Measurements from ENCODE around the gene SGSM2. TPM values are rescaled to one million over a fixed set of nuclear protein-coding genes. Genes with fewer than 3 reads are reported as not detected.
A peak's percentile ranks its signal among the peaks of the same experiment; 100 is the strongest.

The SGSM2 gene
- total RNA-seq, 2 donors from 2014 or later = 20.9 to 31.4 TPM

DNA sequence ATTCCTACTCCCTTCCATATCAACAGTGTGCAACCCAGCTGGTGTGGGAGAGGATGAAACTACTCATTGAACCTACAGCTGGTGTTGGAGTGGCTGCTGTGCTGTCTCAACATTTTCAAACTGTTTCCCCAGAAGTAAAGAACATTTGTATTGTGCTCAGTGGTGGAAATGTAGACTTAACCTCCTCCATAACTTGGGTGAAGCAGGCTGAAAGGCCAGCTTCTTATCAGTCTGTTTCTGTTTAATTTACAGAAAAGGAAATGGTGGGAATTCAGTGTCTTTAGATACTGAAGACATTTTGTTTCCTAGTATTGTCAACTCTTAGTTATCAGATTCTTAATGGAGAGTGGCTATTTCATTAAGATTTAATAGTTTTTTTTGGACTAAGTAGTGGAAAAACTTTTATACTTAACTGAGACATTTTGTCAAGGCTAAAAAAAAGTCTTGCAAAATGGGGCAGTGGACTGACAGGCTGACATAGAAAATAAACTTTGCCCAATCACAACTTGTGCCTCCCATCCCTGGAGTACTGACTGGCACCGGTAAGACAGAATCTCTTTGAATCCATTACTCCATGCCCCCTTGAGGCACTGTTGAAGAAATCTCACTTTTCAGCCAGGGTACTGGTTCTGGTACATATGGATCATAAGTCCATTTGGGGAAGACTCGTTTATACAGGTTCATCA lies 13.5 kb upstream of the SGSM2 start:
- H3K9me3 ChIP-seq = no peaks in the 10 kb centered on the region
- no peaks in the 10 kb centered on the region for H3K4me1 ChIP-seq
- H3K27me3 ChIP-seq = no peaks in the 10 kb centered on the region
- H3K27ac ChIP-seq = no peak overlapping the region
- peaks cover 66% of the 10 kb centered on the region for H3K36me3 ChIP-seq
- TF ChIP-seq, protein P1, sequence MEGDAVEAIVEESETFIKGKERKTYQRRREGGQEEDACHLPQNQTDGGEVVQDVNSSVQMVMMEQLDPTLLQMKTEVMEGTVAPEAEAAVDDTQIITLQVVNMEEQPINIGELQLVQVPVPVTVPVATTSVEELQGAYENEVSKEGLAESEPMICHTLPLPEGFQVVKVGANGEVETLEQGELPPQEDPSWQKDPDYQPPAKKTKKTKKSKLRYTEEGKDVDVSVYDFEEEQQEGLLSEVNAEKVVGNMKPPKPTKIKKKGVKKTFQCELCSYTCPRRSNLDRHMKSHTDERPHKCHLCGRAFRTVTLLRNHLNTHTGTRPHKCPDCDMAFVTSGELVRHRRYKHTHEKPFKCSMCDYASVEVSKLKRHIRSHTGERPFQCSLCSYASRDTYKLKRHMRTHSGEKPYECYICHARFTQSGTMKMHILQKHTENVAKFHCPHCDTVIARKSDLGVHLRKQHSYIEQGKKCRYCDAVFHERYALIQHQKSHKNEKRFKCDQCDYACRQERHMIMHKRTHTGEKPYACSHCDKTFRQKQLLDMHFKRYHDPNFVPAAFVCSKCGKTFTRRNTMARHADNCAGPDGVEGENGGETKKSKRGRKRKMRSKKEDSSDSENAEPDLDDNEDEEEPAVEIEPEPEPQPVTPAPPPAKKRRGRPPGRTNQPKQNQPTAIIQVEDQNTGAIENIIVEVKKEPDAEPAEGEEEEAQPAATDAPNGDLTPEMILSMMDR (IDR thresholded peaks at IDR 0.05) = no peak
- DNase-seq (ENCODE audit: low spot score) = no peak
- H3K4me3 ChIP-seq = no peak overlapping the region

DNA sequence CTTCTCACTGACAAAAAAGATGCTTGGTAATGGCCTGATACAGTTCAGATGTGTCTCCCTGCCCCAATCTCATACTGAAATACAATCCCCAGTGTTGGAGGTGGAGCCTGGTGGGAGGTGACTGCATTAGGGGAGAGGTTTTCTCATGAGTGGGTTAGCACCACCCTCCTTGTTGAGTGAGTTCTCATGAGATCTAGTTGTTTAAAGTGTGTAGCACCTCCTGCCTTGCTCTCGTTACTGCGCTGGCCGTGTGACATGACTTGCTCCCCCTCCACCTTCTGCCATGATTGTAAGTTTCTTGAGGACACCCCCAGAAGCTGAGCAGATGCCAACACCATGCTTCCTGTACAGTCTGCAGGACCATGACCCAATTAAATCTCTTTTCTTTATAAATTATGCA lies 6.0 kb upstream of the SGSM2 start:
- TF ChIP-seq, protein P1 (IDR thresholded peaks at IDR 0.05) = no peak
- H3K27ac ChIP-seq = no peak overlapping the region
- peaks cover 79% of the 10 kb centered on the region for H3K36me3 ChIP-seq

DNA sequence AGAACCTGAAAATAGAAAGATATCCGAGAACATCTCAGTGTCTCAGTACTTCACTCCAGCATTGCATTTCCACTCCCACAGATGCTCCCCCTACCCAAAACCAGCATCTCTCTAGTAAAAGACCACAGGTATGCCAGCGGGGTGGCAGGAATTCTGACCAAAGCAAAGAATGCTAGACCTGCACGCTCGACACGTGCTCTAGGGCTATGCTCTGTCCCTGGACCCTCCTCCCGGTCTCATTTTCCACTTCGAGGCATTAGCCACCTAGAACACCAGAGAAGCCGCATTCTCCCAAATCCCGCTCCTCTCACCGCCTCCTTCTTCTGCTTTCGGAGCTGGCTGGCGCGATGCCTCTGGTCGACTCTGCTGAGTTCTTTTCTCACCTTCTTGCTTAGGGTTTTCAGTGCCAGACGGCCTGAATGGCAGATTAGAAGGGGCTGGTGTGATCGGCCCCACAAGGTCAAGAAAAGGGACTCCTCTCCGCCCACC lies 1.5 kb upstream of the SGSM2 start:
- peaks cover 46% of the 10 kb centered on the region for H3K36me3 ChIP-seq
- peaks cover 0 to 24% of the 10 kb centered on the region in 2 donors for H3K4me1 ChIP-seq
- no peaks in the 10 kb centered on the region for H3K9me3 ChIP-seq
- no peaks in the 10 kb centered on the region for H3K27me3 ChIP-seq
- TF ChIP-seq, protein P1 (IDR thresholded peaks at IDR 0.05) = no peak
- H3K27ac ChIP-seq = peak overlapping the region; percentile 86 to 87
- no peak for DNase-seq (ENCODE audit: low spot score)
- peak overlapping the region; percentile 65 to 91 for H3K4me3 ChIP-seq

More for the DNA sequence above, 6.0 kb upstream of the SGSM2 start:
- no peak for DNase-seq (ENCODE audit: low spot score)
- Histone ChIP-seq H3K4me1 (peaks cover 0 to 14% of the 10 kb centered on the region in 2 donors), H3K27me3 (no peaks in the 10 kb centered on the region), H3K4me3 (no peak overlapping the region), H3K9me3 (no peaks in the 10 kb centered on the region)

DNA sequence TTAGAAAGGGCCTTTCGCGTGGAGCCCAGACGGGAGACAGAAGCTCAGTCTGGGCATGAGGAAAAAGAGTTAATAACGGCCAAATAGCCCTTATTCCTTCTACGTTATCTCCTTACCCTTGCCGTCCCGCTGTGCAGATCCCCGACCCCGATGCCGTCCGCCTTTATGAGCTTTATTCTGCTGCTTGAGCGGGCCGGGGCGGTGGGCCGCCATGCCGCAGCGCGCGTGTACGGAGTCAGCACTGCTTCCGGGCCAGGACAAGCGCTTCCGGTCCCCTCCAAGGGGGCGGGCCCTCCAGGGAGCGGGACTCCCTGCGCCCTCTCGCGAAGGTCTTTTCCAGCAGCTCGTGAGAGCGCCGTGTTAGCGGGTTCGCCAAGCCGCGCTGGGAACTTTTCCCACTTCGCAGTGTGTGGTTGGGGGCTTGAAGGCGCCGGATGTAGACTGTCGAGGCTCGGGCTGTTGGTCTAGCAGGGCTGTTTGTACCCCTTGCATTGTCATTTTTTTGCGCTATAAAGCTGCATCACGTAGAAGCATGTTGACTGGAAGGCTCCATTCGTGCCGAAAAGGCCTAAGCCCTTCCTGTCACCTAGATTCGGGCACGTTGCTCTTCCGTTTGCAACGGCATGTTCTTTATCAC lies 968 bp upstream of the SGSM2 start, which contains the start of gene TSR1:
Gene TSR1 (minus strand): TSS at position 243 of the 637 bp plus-strand sequence. CDS start 30 bp downstream, at position 213.
- H3K36me3 ChIP-seq = peaks cover 40% of the 10 kb centered on the region
- peak within 1 kb of the TSS; percentile 86 to 87 for H3K27ac ChIP-seq
- H3K27me3 ChIP-seq = no peaks in the 10 kb centered on the region
- TF ChIP-seq, protein P1 (IDR thresholded peaks at IDR 0.05) = peak in 1 of 2 donors; percentile 51
- H3K4me3 ChIP-seq = peak within 1 kb of the TSS; percentile 65 to 91
- H3K4me1 ChIP-seq = peaks cover 0 to 24% of the 10 kb centered on the region in 2 donors
- peak; percentile 86 for DNase-seq (ENCODE audit: low spot score)
- no peaks in the 10 kb centered on the region for H3K9me3 ChIP-seq

DNA sequence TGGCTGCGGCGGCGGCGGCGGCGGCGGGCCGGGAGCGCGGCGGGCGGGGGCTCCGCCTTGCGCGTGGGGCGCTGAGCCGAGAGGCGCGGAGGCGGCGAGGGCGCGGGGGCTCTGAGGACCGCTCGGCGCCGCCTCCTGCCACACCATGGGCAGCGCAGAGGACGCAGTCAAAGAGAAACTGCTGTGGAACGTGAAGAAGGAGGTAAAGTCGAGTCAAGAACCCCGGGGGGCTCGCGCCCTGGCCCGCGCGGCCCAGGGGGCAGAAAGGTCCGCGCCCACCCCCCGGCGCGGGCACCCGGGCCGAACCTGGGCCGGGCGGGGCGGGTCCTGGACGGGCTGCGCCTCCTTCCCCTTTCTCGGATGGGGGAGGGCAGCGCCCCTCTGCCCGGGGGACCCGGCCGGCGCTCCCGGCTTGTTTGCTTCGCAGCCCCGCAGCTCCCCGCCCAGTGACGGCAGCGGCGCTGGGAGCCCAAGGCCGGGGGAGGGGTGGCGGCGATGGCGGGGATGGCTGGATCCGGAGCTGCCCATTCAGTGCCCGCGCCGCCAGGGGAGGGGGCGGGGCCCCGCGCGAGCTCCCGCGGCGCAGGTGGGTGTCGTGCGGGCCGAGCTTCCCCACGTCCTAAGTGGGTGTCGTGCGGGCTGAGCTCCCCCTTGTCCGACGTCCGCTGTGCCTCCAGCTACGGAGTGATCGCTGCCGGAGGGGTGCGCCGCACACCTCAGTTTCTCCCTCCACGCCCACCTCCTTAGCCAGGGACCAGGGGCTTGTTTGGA lies 428 bp downstream of the SGSM2 start:
- Histone ChIP-seq H3K4me1 (peaks cover 0 to 24% of the 10 kb centered on the region in 2 donors), H3K36me3 (peaks cover 31% of the 10 kb centered on the region)
- DNase-seq (ENCODE audit: low spot score) = no peak

More for the DNA sequence above, 428 bp downstream of the SGSM2 start:
- Histone ChIP-seq H3K27ac (peak overlapping the region; percentile 86 to 87), H3K4me3 (peak overlapping the region; percentile 65 to 91), H3K9me3 (no peaks in the 10 kb centered on the region), H3K27me3 (no peaks in the 10 kb centered on the region)
- TF ChIP-seq, protein P1 (IDR thresholded peaks at IDR 0.05) = peak in 1 of 2 donors; percentile 27

Measured in right atrium auricular region (tissue), 2 donors.